ENCODE results near the gene STX1A. TPM values are rescaled to one million over a fixed set of nuclear protein-coding genes. Genes with fewer than 3 reads are reported as not detected.

Gene STX1A
- total RNA-seq, 4 donors from 2014 or later = 2.9 to 9.2 (median 4.6) TPM

DNA sequence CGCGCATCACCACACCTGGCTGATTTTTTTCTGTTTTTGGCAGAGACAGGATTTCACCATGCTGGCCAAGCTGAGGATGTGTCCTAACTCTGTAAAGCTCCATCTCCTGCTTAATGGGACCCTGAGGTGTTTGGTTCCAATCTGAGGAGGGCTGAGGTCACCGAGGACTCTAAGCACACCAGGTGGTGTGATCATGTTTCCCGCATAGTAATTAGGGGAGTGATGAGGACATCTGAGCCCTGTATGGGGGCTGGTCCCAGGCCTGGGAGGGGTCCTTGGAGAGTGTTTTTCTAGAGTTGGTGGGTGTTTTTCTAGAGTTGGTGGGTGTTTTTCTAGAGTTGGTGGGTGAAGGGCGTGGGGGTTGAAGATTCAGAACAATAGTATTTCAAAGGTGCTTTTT lies 22.1 kb upstream of the STX1A start:
- 84 to 87% methylated on average over 5 of the region's 5 CpGs for WGBS, 2 donors
- no peak for DNase-seq (ENCODE audit: low spot score in 2 of 2)
- H3K4me3 ChIP-seq (ENCODE audit: low read depth, poor library complexity, severe bottlenecking) = no peak overlapping the region
- TF ChIP-seq, protein P1, sequence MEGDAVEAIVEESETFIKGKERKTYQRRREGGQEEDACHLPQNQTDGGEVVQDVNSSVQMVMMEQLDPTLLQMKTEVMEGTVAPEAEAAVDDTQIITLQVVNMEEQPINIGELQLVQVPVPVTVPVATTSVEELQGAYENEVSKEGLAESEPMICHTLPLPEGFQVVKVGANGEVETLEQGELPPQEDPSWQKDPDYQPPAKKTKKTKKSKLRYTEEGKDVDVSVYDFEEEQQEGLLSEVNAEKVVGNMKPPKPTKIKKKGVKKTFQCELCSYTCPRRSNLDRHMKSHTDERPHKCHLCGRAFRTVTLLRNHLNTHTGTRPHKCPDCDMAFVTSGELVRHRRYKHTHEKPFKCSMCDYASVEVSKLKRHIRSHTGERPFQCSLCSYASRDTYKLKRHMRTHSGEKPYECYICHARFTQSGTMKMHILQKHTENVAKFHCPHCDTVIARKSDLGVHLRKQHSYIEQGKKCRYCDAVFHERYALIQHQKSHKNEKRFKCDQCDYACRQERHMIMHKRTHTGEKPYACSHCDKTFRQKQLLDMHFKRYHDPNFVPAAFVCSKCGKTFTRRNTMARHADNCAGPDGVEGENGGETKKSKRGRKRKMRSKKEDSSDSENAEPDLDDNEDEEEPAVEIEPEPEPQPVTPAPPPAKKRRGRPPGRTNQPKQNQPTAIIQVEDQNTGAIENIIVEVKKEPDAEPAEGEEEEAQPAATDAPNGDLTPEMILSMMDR (IDR thresholded peaks at IDR 0.05) = no peak
- TF ChIP-seq POLR2A (IDR thresholded peaks at IDR 0.05) = no peak
- intact Hi-C loops (cut with DNase I; ENCODE audit: low total_unique reads) = no loop called here

DNA sequence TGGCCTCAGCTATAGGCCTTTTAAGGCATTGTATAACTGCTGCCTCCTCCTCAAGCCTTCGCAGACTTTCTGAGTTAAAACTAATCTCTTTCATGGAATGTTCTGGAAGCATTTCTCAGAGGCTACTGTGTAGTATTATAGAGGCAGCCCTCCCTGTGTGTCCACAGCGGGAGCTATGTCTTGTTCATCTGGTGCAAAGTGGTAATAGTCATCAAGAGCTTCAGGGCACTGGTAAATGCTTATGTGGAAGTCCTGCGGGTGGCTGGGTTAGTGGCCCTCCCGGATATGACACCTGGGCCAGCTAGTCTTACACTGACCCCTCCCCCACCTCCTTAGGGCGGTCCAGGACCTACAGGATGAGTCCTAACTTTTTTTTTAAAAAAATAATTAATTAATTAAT lies 21.3 kb upstream of the STX1A start:
- intact Hi-C loops (cut with DNase I; ENCODE audit: low total_unique reads) = no loop called here
- WGBS, 2 donors = 82 to 85% methylated on average over 5 of the region's 5 CpGs

DNA sequence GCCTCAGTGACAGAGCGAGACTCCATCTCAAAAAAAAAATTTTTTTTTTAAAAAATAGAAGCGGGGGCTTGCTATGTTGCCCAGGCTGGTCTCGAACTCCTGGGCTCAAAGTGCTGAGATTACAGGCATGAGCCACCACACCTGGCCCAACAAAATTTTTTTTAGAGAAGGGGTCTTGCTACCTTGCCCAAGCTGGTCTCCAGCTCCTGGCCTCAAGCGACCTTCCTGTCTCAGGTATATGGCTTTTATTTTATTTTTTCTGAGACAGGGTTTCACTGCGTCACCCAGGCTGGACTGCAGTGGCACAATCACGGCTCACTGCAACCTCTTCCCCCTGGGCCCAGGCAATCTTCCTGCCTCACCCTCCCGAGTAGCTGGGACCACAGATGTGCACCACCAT lies 20.7 kb upstream of the STX1A start:
- TF ChIP-seq POLR2A (IDR thresholded peaks at IDR 0.05) = no peak
- TF ChIP-seq, protein P1 (IDR thresholded peaks at IDR 0.05) = no peak
- intact Hi-C loops (cut with DNase I; ENCODE audit: low total_unique reads) = no loop called here
- 88 to 91% methylated on average over 7 of the region's 7 CpGs for WGBS, 2 donors
- no peak overlapping the region for H3K4me3 ChIP-seq (ENCODE audit: low read depth, poor library complexity, severe bottlenecking)
- no peak for DNase-seq (ENCODE audit: low spot score in 2 of 2)

More for the DNA sequence above, 21.3 kb upstream of the STX1A start:
- no peak overlapping the region for H3K4me3 ChIP-seq (ENCODE audit: low read depth, poor library complexity, severe bottlenecking)
- TF ChIP-seq, protein P1 (IDR thresholded peaks at IDR 0.05) = no peak
- TF ChIP-seq POLR2A (IDR thresholded peaks at IDR 0.05) = no peak
- DNase-seq (ENCODE audit: low spot score in 2 of 2) = no peak

DNA sequence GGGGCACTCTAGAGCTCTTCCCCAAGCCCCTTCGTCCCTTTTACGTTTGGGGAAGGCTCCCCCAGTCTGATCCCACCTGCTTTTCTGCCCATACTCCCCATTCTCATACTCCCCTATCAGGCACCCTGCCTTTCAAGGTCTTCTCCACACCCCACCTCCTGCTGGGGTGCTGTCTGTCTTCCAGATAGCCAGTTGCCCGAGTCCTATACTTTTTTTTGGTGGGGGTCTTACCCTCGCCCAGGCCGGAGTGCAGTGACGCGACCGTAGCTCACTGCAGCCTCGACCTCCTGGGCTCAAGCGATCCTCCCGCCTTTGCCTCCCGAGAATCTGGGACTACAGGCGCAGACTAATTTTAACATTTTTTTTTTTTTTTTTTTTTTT lies 19.9 kb upstream of the STX1A start:
- intact Hi-C loops (cut with DNase I; ENCODE audit: low total_unique reads) = loop anchor here (5.0 kb wide), 2 partner anchors 103 to 118 kb away; partner anchors contain the start of gene METTL27
- peak overlapping the region; percentile 42 for H3K4me3 ChIP-seq (ENCODE audit: low read depth, poor library complexity, severe bottlenecking)
- no peak for DNase-seq (ENCODE audit: low spot score in 2 of 2)
- WGBS, 2 donors = 44 to 47% methylated on average over 13 of the region's 13 CpGs
- TF ChIP-seq, protein P1 (IDR thresholded peaks at IDR 0.05) = no peak
- no peak for TF ChIP-seq POLR2A (IDR thresholded peaks at IDR 0.05)

DNA sequence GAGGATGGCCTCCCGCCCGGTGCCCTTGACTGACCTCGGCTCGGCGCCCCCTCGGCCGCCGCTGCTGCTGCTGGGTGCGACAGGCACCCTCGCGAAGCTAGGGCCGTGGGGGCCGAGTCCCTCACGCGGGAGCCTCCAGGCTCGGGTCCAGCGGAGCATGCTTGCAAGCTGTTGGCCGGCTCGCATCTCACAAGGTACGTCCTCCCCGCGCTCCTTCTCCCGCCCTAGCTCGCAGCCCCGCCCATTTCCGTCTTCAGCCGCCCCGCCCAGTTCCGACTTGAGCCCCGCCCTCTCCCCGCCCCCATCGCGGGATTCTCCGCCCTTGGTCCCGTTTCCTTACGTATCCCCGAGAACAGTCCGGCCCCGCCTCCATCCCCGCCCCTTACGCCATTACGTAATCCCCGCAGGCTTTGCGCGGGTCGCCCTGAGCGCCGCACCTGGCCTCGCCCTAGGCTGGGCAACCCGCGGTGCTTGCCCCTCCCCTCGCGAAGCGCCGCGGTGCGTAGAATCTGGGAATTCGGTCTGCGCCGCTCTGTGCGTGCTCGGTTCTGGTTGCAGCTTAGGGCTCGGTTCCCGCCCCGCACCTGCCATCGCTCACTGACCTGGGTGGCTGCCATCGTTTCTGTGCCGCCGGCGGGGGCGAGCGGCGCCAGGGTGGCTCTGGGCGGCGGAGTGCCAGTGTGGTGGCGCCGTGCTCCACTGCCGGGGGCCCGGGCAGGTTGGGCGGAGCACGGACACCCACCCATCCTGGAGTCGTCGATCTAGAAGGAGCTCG lies 19.3 kb upstream of the STX1A start, which contains the start of gene ABHD11:
Gene ABHD11 (minus strand): TSS at position 191 of the 775 bp plus-strand sequence. CDS start 32 bp downstream, at position 159.
- DNase-seq (ENCODE audit: low spot score in 2 of 2) = peak; percentile 98 to 100
- WGBS, 2 donors = 0 to 1% methylated on average over 38 to 78 of the region's 84 CpGs
- H3K4me3 ChIP-seq (ENCODE audit: low read depth, poor library complexity, severe bottlenecking) = peak within 1 kb of the TSS; percentile 56
- intact Hi-C loops (cut with DNase I; ENCODE audit: low total_unique reads) = loop anchor here (5.0 kb wide), 2 partner anchors 104 to 119 kb away; partner anchors contain the start of gene METTL27
- TF ChIP-seq, protein P1 (IDR thresholded peaks at IDR 0.05) = no peak
- TF ChIP-seq POLR2A (IDR thresholded peaks at IDR 0.05) = peak in 1 of 2 donors; percentile 48
